HepG2 (cell line): Measurements from ENCODE around the gene SLC20A1. TPM values are rescaled to one million over a fixed set of nuclear protein-coding genes. Genes with fewer than 3 reads are reported as not detected.

Experiments used
- ARNTL ChIP-seq: sonication (generic); formaldehyde crosslinking; IDR thresholded peaks from 2 replicates; pipeline ENCODE4 v1.4.0; 2020; ENCODE audit warnings: mild to moderate bottlenecking, missing genetic modification reagents
- CENPT ChIP-seq: sonication (generic); formaldehyde crosslinking; IDR thresholded peaks from 2 replicates; pipeline ENCODE4 v1.8.0; 2022; ENCODE audit warnings: low read depth, mild to moderate bottlenecking, moderate library complexity, missing genetic modification reagents
- CSRNP1 ChIP-seq: sonication (generic); formaldehyde crosslinking; IDR thresholded peaks from 2 replicates; pipeline ENCODE4 v1.8.1; 2023; ENCODE audit warnings: mild to moderate bottlenecking, missing genetic modification reagents
- ELF1 ChIP-seq: sonication (generic); formaldehyde crosslinking; IDR thresholded peaks from 2 replicates; pipeline ENCODE4 v1.4.0; 2020; ENCODE audit warnings: missing genetic modification reagents
- KLF12 ChIP-seq: sonication (generic); formaldehyde crosslinking; IDR thresholded peaks from 2 replicates; pipeline ENCODE4 v1.4.0; 2020; ENCODE audit warnings: missing genetic modification reagents, borderline replicate concordance
- NONO ChIP-seq, 2 experiments: fragments of 450-650 bp in 1 of 2; sonication (generic) in 1 of 2; formaldehyde crosslinking in 1 of 2; IDR thresholded peaks in 1 of 2; conservative IDR thresholded peaks in 1 of 2; 2 replicates each; pipeline versions ENCODE4 v1.6.1 to v1.8.0; 2017 to 2022; ENCODE audit warnings: mild to moderate bottlenecking in 1 of 2, missing genetic modification reagents in 1 of 2, moderate library complexity in 1 of 2
- PRDM15 ChIP-seq: sonication (generic); formaldehyde crosslinking; IDR thresholded peaks from 2 replicates; pipeline ENCODE4 v1.4.0; 2020; ENCODE audit warnings: missing genetic modification reagents
- RBAK ChIP-seq: sonication (generic); formaldehyde crosslinking; IDR thresholded peaks from 2 replicates; pipeline ENCODE4 v1.5.1; 2020; ENCODE audit warnings: mild to moderate bottlenecking, missing genetic modification reagents
- SKI ChIP-seq: fragments of 450-650 bp; IDR thresholded peaks from one replicate; pipeline ENCODE4 v1.6.1; 2018; ENCODE audit warnings: mild to moderate bottlenecking; ENCODE audit not compliant: partially characterized antibody
- SNAPC5 ChIP-seq: sonication (generic); formaldehyde crosslinking; IDR thresholded peaks from 2 replicates; pipeline ENCODE4 v1.8.1; 2023; ENCODE audit warnings: mild to moderate bottlenecking, missing genetic modification reagents, borderline replicate concordance
- TBX2 ChIP-seq: sonication (generic); formaldehyde crosslinking; IDR thresholded peaks from 2 replicates; pipeline ENCODE4 v1.5.0; 2020; ENCODE audit warnings: missing genetic modification reagents, mild to moderate bottlenecking, borderline replicate concordance
- TEAD3 ChIP-seq: optimal IDR thresholded peaks from 2 replicates; pipeline ENCODE3; 2016; ENCODE audit warnings: borderline replicate concordance
- ZNF263 ChIP-seq: sonication (generic); formaldehyde crosslinking; IDR thresholded peaks from 2 replicates; pipeline ENCODE4 v1.4.0; 2020; ENCODE audit warnings: missing genetic modification reagents
- ZNF329 ChIP-seq: sonication (generic); formaldehyde crosslinking; IDR thresholded peaks from 2 replicates; pipeline ENCODE4 v1.9.0; 2021; ENCODE audit warnings: low read depth, mild to moderate bottlenecking, missing genetic modification reagents
- ZNF441 ChIP-seq: sonication (generic); formaldehyde crosslinking; IDR thresholded peaks from 2 replicates; pipeline ENCODE4 v1.7.0; 2021; ENCODE audit warnings: missing genetic modification reagents, borderline replicate concordance
- ZNF503 ChIP-seq: sonication (generic); formaldehyde crosslinking; IDR thresholded peaks from 2 replicates; pipeline ENCODE4 v1.4.0; 2020; ENCODE audit warnings: missing genetic modification reagents
- ZNF615 ChIP-seq: sonication (generic); formaldehyde crosslinking; IDR thresholded peaks from 2 replicates; pipeline ENCODE4 v1.5.0; 2020; ENCODE audit warnings: mild to moderate bottlenecking, missing genetic modification reagents, borderline replicate concordance
- ZNF619 ChIP-seq: sonication (generic); formaldehyde crosslinking; IDR thresholded peaks from 2 replicates; pipeline ENCODE4 v1.4.0; 2020; ENCODE audit warnings: mild to moderate bottlenecking, missing genetic modification reagents
- ZNF691 ChIP-seq: sonication (generic); formaldehyde crosslinking; IDR thresholded peaks from 2 replicates; pipeline ENCODE4 v1.4.0; 2020; ENCODE audit warnings: missing genetic modification reagents, low read depth, mild to moderate bottlenecking, borderline replicate concordance
- ZNF749 ChIP-seq: sonication (generic); formaldehyde crosslinking; IDR thresholded peaks from 2 replicates; pipeline ENCODE4 v1.8.0; 2022; ENCODE audit warnings: mild to moderate bottlenecking, missing genetic modification reagents, moderate library complexity, borderline replicate concordance
- polyA plus RNA-seq, 8 experiments: library from polyadenylated mRNA; depleted of rRNA in 3 of 8; stranded (reverse) in 7 of 8; unstranded in 1 of 8; fragments of >200 nt; fragmentation: Illumina TruSeq in 4 of 8; extraction: Trizol in 4 of 8; gene quantifications; 2 replicates each; pipeline versions ENCODE4 v1.2.1 to v1.2.3, GENCODE V29; 2011 to 2016; ENCODE audit warnings: low read depth in 4 of 8, missing spikeins in 1 of 8, mixed read lengths in 1 of 8; ENCODE audit not compliant: insufficient read depth in 1 of 8
- total RNA-seq, 5 experiments: library from RNA; depleted of rRNA; stranded (reverse); fragments of >200 nt; fragmentation: Illumina TruSeq; extraction: Trizol; gene quantifications; 2 replicates each; pipeline ENCODE4 v1.2.3, GENCODE V29; 2016; ENCODE audit warnings: low read depth in 1 of 5

SLC20A1 gene
- total and polyA plus RNA-seq, 2 of the 13 experiments (the other 11 are each of a cell fraction or from before 2014, with no cell fraction given), result 54.0 to 85.9 TPM

- TF ChIP-seq ZNF329 (CRISPR knock-in tag) (peak; percentile 77; the same call in 1 of the 2 replicates), TEAD3 (CRISPR knock-in tag) (no peak), ZNF263 (CRISPR knock-in tag) (peak; percentile 54; the same call in 1 of the 2 replicates), PRDM15 (peak; percentile 73; the same call in 1 of the 2 replicates), CENPT (CRISPR knock-in tag) (no peak; the same call in 1 of the 2 replicates), RBAK (CRISPR knock-in tag) (no peak), ZNF503 (CRISPR knock-in tag) (peak; percentile 78; the same call in 1 of the 2 replicates), ZNF615 (CRISPR knock-in tag) (no peak), ZNF619 (CRISPR knock-in tag) (no peak), CSRNP1 (CRISPR knock-in tag) (peak; percentile 81; the same call in 1 of the 2 replicates), ZNF441 (no peak; the same call in 1 of the 2 replicates), NONO (IDR thresholded peaks at IDR 0.05) (no peak), NONO (CRISPR knock-in tag; conservative IDR thresholded peaks at IDR 0.05) (peak; percentile 73), TBX2 (CRISPR knock-in tag) (peak; percentile 90), ELF1 (no peak), KLF12 (CRISPR knock-in tag) (peak; percentile 96; the same call in 1 of the 2 replicates), ZNF691 (CRISPR knock-in tag) (peak; percentile 35; the same call in 1 of the 2 replicates), SNAPC5 (CRISPR knock-in tag) (no peak), ZNF749 (CRISPR knock-in tag) (peak; percentile 79; the same call in 1 of the 2 replicates), SKI (peak; percentile 97), ARNTL (CRISPR knock-in tag) (peak; percentile 99)
Measured at GRCh38 chr2:112645310-112646101, at the start of gene SLC20A1 (continued).
